Frontal cortex (tissue), 4 donors: Measurements from ENCODE around the gene ZDHHC14. TPM values are rescaled to one million over a fixed set of nuclear protein-coding genes. Genes with fewer than 3 reads are reported as not detected.

ENCODE experiments used
- DNase-seq, 2 donors: peaks; one replicate each; pipeline ENCODE4 v3.0.0; 2012; ENCODE audit warnings: low spot score in 2 of 2
- FAIRE-seq: peaks from 2 replicates; lab custom pipeline; 2012; peaks lifted over from hg19 to GRCh38; lab: Jason Lieb, UNC
- total RNA-seq: library from RNA; depleted of rRNA; stranded (reverse); fragments of >200 nt; gene quantifications from one replicate; pipeline ENCODE4 v1.2.3, GENCODE V29; 2014
- donor health status: control.
- donor health status: control.
- donor health status: control.

ZDHHC14 gene
- total RNA-seq, 1 donor from 2014 or later: 9.0 TPM

DNA sequence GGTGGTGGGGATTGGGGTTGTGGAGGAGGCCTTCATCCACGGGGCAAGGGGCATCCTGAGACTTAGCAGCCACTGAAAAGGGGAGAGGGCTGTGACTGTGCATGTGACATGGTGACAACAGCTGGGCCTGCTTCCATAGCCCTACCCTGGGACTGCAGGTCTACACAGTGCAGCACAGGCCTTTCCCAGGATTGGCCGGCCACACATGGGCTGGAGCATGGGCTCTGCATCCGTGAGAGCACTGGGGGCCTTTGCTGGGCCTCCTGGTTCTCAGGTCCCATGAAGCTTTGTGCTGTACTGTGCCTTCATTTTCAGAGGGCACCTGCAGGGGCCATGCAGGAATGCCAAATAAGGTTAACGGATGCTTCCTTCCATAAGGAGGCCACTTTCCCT, 56.0 kb downstream of the ZDHHC14 start:
- no peak for FAIRE-seq
- no peak for DNase-seq

DNA sequence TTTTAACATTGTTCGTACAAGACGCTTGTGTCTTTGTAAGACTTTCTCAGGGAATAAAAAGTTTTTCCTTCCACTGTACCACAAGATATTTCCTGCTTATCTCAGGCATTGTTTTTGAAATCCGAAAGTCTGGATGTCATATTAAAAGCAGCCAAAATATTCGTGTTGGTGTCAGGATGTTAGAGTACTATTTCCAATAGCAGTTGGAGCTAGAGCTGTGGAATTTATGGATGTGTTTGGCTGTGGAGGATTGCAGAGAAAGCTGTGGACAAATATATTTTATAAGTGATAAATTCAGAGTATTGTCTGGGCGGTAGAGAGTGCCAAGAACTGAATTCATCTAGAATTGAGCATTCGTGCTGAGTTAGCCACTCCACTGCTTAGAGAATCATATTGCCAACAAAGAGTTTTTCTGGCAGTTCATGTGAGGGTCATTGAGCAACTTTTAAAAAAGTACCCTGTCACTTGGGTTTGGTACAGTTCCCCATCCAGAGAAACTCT, 57.7 kb downstream of the ZDHHC14 start:
- FAIRE-seq (no peak), DNase-seq (no peak)

DNA sequence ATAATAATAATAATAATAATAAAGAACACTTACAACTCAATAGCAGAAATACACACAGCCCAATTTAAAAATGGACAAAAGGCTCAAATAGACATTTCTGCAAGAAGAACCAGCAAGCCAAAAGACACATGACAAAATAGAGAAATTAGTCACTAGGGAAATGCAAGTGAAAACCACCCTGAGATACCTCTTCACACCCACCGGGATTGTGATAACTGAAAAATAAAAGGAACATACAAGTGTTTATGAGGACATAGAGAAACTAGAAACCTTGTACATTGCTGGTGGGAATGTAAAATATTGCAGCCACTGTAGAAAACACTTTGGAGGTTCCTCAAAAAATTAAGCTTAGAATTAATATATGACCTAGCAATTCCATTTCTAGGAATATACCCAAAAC, 59.2 kb downstream of the ZDHHC14 start:
- FAIRE-seq: no peak

GRCh38 chr6:157442291-157442690, 61.3 kb downstream of the ZDHHC14 start:
- DNase-seq (no peak), FAIRE-seq (no peak)

More for the DNA sequence above, 59.2 kb downstream of the ZDHHC14 start:
- DNase-seq: no peak

DNA sequence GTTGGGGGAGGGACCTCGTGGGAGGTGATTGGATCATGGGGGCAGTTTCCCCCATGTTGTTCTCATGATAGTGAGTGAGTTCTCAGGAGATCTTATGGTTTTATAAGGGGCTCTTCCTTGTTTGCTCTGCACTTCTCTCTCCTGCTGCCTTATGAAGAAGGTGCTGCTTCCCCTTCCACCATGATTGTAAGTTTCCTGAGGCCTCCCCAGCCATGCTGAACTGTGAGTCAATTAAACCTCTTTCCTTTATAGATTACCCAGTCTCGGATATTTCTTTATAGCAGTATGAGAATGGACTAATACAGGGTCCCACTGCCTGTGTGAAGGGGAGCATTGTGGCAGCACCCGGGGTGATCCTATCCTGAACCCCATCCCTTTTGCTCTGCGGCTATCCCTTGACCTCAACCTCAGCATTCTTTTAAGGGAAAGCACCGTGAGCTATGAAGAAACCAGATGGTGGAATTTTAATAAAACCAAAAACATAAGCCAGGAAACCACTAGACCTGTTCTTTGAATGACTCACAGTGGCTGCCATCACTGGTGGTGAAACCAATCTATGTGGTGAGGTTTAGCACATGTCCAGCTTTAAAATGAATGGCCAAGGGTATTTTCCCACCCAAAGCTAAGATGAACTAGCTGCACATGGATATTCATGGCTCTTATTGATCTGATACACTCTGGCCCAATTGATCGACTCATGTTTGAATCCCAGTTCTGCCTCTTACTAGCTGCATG, 62.2 kb downstream of the ZDHHC14 start:
- DNase-seq: no peak
- no peak for FAIRE-seq

- FAIRE-seq (no peak), DNase-seq (no peak)
These were observed 64.5 kb downstream of the ZDHHC14 start for GRCh38 chr6:157445277-157446009.

DNA sequence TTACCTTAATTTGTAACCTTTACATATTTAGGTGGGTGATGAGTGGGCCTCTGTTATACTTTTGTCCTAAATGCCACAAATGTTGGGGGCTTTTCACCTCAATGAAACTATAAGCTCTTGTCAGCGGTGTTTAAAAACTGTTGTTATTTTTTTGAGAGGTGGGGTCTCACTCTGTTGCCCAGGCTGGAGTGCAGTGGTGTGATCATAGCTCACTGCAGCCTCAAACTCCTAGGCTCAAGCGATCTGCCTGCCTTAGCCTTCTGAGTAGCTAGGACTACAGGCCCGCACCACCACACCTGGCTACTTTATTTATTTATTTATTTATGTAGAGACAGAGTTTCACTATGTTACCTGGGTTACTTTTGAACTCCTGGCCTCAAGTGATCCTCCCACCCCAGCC, 66.7 kb downstream of the ZDHHC14 start:
- FAIRE-seq (no peak), DNase-seq (no peak)

DNA sequence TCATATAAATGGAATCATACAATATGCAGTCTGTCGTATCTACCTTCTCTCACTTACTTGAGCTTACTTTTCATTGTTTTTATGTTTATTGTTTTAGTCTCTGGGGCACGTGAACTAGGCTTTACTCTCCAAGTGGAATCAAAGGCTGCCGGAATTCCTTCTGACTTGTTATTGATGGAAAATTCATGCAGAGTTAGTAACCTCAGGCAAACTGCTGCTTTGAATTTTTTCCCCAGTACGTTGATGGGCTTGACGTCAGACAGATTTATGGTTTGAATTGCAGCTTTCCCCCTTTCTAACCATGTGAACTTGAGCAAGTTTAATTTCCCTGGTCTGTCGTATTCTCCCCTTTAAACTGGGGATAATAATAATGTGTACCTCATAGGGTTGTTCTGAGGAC, 68.6 kb downstream of the ZDHHC14 start:
- FAIRE-seq (no peak), DNase-seq (no peak)

GRCh38 chr6:157450931-157451742, 70.1 kb downstream of the ZDHHC14 start:
- DNase-seq (no peak), FAIRE-seq (no peak)

DNA sequence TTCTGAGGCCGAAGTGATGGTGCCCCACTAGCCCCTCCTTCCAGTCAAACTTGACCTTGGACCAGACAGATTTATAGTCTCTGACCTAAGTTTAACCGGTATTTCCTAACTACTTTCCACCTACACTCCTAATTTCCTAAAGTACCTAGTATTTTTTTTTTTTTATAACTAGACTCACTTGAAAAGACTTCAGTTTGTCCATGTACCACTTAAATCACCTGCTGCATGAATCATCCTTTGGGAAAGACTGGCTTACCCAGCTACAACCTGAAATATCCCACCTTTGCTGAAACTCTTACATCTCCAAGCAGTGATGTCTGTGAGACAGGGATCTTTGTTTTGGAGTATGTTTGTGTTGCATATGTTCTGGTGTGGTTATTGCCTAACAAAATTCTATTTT, 71.1 kb downstream of the ZDHHC14 start:
- no peak for FAIRE-seq
- DNase-seq: no peak

GRCh38 chr6:157453131-157453530, 72.1 kb downstream of the ZDHHC14 start:
- FAIRE-seq (no peak), DNase-seq (no peak)

DNA sequence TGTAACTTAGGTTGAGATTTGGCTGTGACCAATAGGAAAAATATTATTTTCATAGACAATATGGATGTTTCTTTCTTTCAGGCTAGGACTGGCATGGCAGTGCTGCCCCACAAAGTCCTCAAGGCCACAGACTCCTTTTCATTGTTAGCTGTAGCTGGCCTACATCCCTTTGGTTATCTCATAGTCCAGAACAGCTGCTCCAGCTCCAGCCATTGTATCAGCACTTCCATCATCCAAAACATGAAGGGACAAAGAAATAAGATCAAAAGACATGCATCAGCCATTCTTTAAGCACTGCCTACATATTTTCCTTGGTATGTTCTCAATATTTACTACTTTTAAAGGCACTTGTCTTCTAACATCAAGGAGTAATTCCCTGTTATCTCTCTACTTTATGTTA, 73.0 kb downstream of the ZDHHC14 start:
- DNase-seq (no peak), FAIRE-seq (no peak)

GRCh38 chr6:157454762-157455714, 74.0 kb downstream of the ZDHHC14 start:
- DNase-seq (no peak), FAIRE-seq (no peak)

DNA sequence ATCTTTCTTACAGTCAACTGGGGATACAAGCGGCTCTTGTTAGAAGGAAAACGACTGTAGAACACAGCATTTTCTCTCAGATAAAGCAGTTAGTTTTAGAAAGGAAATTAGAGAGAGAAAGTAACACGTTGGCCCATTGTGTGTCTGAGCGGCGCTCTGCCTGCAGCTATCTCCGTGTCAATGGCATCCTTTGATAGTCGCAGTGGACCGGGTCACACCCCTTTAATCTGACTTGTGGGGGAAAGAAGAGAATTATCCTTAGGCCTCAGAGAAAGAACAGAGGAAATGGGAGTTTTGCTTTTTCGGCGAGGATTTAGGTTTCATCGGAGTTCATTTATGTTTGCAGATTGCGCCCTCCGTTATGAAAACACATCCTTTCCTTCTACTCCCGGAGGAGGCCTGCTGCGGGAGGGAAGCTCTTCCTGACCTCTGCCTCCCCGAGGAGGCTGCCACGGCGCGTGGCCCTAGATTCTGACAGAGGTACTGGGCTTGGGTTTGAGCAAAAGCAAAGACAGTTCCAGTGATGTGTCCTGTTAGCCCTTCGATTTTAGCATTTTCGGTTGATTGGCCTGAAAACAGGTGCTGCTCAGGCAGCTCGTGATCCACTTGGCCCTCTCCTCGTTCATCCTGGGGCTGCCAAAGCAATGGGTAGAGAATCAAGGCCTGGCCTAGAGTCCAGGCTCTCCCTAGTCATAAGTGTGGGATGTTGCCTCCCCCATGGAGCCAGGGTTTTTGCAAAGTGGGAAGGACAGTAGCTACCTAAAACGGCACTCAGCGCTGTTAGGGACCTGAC, 74.9 kb downstream of the ZDHHC14 start:
- FAIRE-seq (no peak), DNase-seq (no peak)

GRCh38 chr6:157456524-157456829, 75.5 kb downstream of the ZDHHC14 start:
- FAIRE-seq (no peak), DNase-seq (no peak)

GRCh38 chr6:157457787-157458186, 76.8 kb downstream of the ZDHHC14 start:
- no peak for DNase-seq
- no peak for FAIRE-seq

DNA sequence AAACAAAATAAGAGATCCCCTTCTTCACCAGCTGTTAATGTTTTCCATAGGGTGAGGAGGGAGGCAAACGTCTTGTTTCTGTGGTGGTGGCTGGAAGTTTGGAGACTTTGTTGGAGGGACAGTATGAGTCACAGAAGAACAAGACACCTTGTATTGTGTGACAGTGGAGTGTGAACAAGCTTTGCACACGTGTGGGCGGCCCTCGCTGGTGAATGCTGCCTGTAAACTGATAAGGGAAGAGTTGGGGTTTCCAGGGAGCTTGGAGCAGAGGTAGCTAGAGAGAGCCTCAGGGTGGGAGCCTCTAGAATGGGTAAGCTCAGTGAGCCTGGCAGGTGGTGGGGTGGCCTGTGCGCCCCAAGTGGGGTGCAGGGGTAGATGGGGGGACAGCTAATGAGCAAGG, 78.3 kb downstream of the ZDHHC14 start:
- no peak for DNase-seq
- FAIRE-seq: no peak

- no peak for DNase-seq
- no peak for FAIRE-seq
These were observed 79.4 kb downstream of the ZDHHC14 start for GRCh38 chr6:157460182-157460999.
